Loucy (cell line): ENCODE data around the gene PANX2.

Source experiments
- CTCF ChIP-seq: fragments of 200-600 bp; sonication (generic); conservative IDR thresholded peaks from 2 replicates; pipeline ENCODE4 v1.5.1; 2014; ENCODE audit warnings: mild to moderate bottlenecking, antibody characterized with exemption, low read length
- EZH2phosphoT487 ChIP-seq: fragments of 200-600 bp; IDR thresholded peaks from 2 replicates; pipeline ENCODE4 v1.6.1; 2018; ENCODE audit warnings: antibody characterized with exemption, mild to moderate bottlenecking, moderate library complexity, borderline replicate concordance

GRCh38 chr22:50197856-50198623, 27.5 kb downstream of the PANX2 start:
- TF ChIP-seq EZH2phosphoT487 = no peak
- no peak for TF ChIP-seq CTCF
